ENCODE results near the gene RPL41.

DNA sequence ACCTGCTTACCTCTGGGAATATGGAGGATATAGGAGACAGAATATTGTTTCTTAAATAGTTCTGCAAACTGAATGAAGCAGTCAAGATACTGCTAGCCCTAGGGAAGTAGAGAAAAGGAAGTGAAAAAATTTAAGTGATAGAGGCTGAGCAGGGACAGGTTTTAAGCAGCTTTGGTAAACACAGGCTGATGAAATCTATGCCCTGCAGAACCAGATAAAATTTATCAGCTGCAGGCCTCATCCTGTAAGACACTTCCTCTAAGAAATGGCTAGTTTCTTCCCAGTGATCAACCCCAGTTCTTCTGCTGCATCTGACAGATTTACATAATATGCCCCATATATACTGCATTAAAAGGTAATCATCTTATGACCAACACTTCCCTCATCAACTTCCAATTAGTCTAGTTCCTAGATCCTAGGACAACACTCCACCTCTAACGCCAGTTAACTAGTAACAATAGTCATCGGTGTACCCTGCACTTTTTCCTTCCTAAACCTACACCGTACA, 10.4 kb downstream of the RPL41 start:
- TF ChIP-seq POLR2AphosphoS5 (IDR thresholded peaks at IDR 0.05; ENCODE audit: low read depth, low read length), result no peak
- TF ChIP-seq POLR2A (IDR thresholded peaks at IDR 0.05; ENCODE audit: low read depth, low read length), result no peak
- TF ChIP-seq TAF1 (IDR thresholded peaks at IDR 0.05; ENCODE audit: low read depth, low read length), result no peak
